Neural progenitor cell (in vitro differentiated cells): ENCODE results near the gene GBX2. TPM values are rescaled to one million over a fixed set of nuclear protein-coding genes. Genes with fewer than 3 reads are reported as not detected.
A peak's percentile ranks its signal among the peaks of the same experiment; 100 is the strongest.

ENCODE experiments used
- DNase-seq: peaks from one replicate; pipeline ENCODE4 v3.0.0-alpha.2; 2016; ENCODE audit warnings: low spot score
- H2AFZ ChIP-seq: fragments of 200-600 bp; sonication (generic); replicated peaks from 2 replicates; pipeline ENCODE4 v1.6.1; 2016; ENCODE audit warnings: antibody characterized with exemption
- H3F3A ChIP-seq: fragments of 200-600 bp; sonication (generic); 2 replicates; pipeline ENCODE4 v1.6.1; 2016; ENCODE audit warnings: antibody characterized with exemption, low read depth
- H3K27ac ChIP-seq: fragments of 200-600 bp; sonication (generic); 2 replicates; pipeline ENCODE4 v1.5.1; 2016; ENCODE audit warnings: mild to moderate bottlenecking
- H3K27me3 ChIP-seq: fragments of 200-600 bp; sonication (generic); 2 replicates; pipeline ENCODE4 v1.6.1; 2016; ENCODE audit warnings: mild to moderate bottlenecking, moderate library complexity
- H3K36me3 ChIP-seq: fragments of 200-600 bp; sonication (generic); 2 replicates; pipeline ENCODE4 v1.5.1; 2016
- H3K4me1 ChIP-seq: fragments of 200-600 bp; sonication (generic); 2 replicates; pipeline ENCODE4 v1.6.1; 2016; ENCODE audit warnings: mixed run types
- H3K4me2 ChIP-seq: fragments of 200-600 bp; sonication (generic); 2 replicates; pipeline ENCODE4 v1.6.1; 2016
- H3K4me3 ChIP-seq: fragments of 200-600 bp; sonication (generic); 2 replicates; pipeline ENCODE4 v1.5.1; 2016
- H3K79me2 ChIP-seq: fragments of 200-600 bp; sonication (generic); 2 replicates; pipeline ENCODE4 v1.6.1; 2016; ENCODE audit warnings: low read depth
- H3K9ac ChIP-seq: fragments of 200-600 bp; sonication (generic); 2 replicates; pipeline ENCODE4 v1.6.1; 2016
- H3K9me3 ChIP-seq: fragments of 200-600 bp; sonication (generic); 2 replicates; pipeline ENCODE4 v1.5.1; 2016; ENCODE audit warnings: low read depth
- H4K20me1 ChIP-seq: fragments of 200-600 bp; sonication (generic); 2 replicates; pipeline ENCODE4 v1.6.1; 2016; ENCODE audit warnings: low read depth
- H3K27ac Mint-ChIP-seq: 3 replicates; pipeline ENCODE4 v1.8.0; 2021; ENCODE audit warnings: mixed read lengths
- H3K27me3 Mint-ChIP-seq: 2 replicates; pipeline ENCODE4 v1.8.0; 2022; ENCODE audit warnings: low read depth, mild to moderate bottlenecking, inconsistent platforms, moderate library complexity, mixed read lengths; ENCODE audit not compliant: insufficient read depth
- H3K36me3 Mint-ChIP-seq: 3 replicates; pipeline ENCODE4 v1.8.0; 2021; ENCODE audit warnings: mixed read lengths
- H3K4me1 Mint-ChIP-seq: 3 replicates; pipeline ENCODE4 v1.8.0; 2021; ENCODE audit warnings: mixed read lengths
- H3K4me3 Mint-ChIP-seq: 3 replicates; pipeline ENCODE4 v1.8.0; 2021; ENCODE audit warnings: mild to moderate bottlenecking, moderate library complexity, mixed read lengths
- H3K9me3 Mint-ChIP-seq: 3 replicates; pipeline ENCODE4 v1.8.0; 2020; ENCODE audit warnings: mixed read lengths
- EZH2 ChIP-seq: fragments of 200-600 bp; sonication (generic); IDR thresholded peaks from 2 replicates; pipeline ENCODE4 v1.6.1; 2017; ENCODE audit warnings: antibody characterized with exemption, mild to moderate bottlenecking, moderate library complexity
- EZH2phosphoT487 ChIP-seq: fragments of 200-600 bp; sonication (generic); IDR thresholded peaks from 2 replicates; pipeline ENCODE4 v1.6.1; 2017; ENCODE audit warnings: antibody characterized with exemption
- total RNA-seq: library from RNA; depleted of rRNA; stranded (reverse); fragments of >200 nt; gene quantifications from 2 replicates; pipeline ENCODE4 v1.2.3, GENCODE V29; 2015; ENCODE audit warnings: low replicate concordance
- TF ChIP-seq, protein P1 (sequence below): fragments of 200-600 bp; sonication (generic); IDR thresholded peaks from 2 replicates; pipeline ENCODE4 v1.5.1; 2017; ENCODE audit warnings: antibody characterized with exemption, mild to moderate bottlenecking

GBX2 gene
- total RNA-seq, 1 donor from 2014 or later, result not detected

DNA sequence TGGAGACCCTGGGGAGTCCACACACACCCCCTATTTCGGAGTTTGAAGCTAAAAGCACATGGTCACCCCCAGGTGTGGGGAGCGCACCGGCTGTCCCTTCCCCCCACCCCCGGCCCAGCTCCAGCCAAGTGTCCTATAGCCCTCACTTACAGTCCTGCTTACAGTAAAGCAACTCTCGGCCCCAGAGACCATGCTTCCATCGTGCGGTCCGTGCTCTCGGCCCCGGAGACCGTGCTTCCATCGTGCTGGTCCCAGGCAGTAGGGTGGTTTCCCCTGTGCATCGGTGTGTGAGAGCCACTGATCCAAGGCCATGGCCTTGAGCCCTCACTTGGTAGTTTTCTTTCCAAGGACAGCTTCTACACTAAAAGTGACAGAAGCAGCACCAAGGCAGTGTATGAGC, 48.7 kb downstream of the GBX2 start:
- H3K9me3 Mint-ChIP-seq, result no peaks in the 10 kb centered on the region
- peaks cover 9% of the 10 kb centered on the region for H3F3A ChIP-seq
- no peaks in the 10 kb centered on the region for H3K36me3 ChIP-seq
- H3K9ac ChIP-seq, result no peak overlapping the region
- H3K9me3 ChIP-seq, result no peaks in the 10 kb centered on the region
- H3K4me2 ChIP-seq, result no peak overlapping the region
- H3K79me2 ChIP-seq, result no peaks in the 10 kb centered on the region
- no peak for DNase-seq
- no peak overlapping the region for H3K4me3 Mint-ChIP-seq
- no peak overlapping the region for H3K27ac ChIP-seq
- no peak overlapping the region for H3K4me3 ChIP-seq
- peaks cover 54% of the 10 kb centered on the region for H3K4me1 Mint-ChIP-seq
- H3K36me3 Mint-ChIP-seq, result peaks cover 26% of the 10 kb centered on the region
- no peak overlapping the region for H3K27ac Mint-ChIP-seq
- TF ChIP-seq, protein P1, sequence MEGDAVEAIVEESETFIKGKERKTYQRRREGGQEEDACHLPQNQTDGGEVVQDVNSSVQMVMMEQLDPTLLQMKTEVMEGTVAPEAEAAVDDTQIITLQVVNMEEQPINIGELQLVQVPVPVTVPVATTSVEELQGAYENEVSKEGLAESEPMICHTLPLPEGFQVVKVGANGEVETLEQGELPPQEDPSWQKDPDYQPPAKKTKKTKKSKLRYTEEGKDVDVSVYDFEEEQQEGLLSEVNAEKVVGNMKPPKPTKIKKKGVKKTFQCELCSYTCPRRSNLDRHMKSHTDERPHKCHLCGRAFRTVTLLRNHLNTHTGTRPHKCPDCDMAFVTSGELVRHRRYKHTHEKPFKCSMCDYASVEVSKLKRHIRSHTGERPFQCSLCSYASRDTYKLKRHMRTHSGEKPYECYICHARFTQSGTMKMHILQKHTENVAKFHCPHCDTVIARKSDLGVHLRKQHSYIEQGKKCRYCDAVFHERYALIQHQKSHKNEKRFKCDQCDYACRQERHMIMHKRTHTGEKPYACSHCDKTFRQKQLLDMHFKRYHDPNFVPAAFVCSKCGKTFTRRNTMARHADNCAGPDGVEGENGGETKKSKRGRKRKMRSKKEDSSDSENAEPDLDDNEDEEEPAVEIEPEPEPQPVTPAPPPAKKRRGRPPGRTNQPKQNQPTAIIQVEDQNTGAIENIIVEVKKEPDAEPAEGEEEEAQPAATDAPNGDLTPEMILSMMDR, result no peak
- TF ChIP-seq EZH2phosphoT487 (no peak), EZH2 (no peak)
- peaks cover 62% of the 10 kb centered on the region for H4K20me1 ChIP-seq
- H3K4me1 ChIP-seq, result peaks cover 9% of the 10 kb centered on the region
- no peak overlapping the region for H2AFZ ChIP-seq
- H3K27me3 ChIP-seq, result peaks cover 41% of the 10 kb centered on the region
- peaks cover 11% of the 10 kb centered on the region for H3K27me3 Mint-ChIP-seq

DNA sequence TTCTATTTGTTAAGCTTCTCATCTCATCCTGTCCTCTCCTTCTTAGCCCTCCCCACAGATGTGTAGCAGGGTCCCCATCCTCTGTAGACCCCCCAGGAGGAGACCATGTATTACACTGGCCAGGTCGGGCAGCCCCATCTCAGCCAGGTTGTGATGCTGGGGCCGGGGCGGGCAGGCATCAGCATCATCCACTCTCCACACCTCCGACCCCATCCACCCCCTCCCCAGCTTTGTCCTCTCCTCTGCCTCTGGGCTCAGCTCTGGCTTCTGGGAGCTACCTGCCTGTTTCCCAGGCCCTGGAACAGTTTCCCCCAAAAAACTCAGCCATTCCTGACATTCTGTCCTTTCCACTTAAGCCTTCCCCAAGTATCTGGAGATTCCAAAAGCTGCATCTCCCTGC, 49.2 kb downstream of the GBX2 start:
- Histone ChIP-seq H3K9ac (no peak overlapping the region), H3K9me3 (no peaks in the 10 kb centered on the region), H3K27me3 (peaks cover 41% of the 10 kb centered on the region), H2AFZ (no peak overlapping the region), H3F3A (peaks cover 9% of the 10 kb centered on the region), H3K4me2 (no peak overlapping the region), H3K79me2 (no peaks in the 10 kb centered on the region), H3K27ac (no peak overlapping the region), H4K20me1 (peaks cover 67% of the 10 kb centered on the region), H3K36me3 (no peaks in the 10 kb centered on the region), H3K4me3 (no peak overlapping the region), H3K4me1 (peaks cover 9% of the 10 kb centered on the region)
- peak overlapping the region; percentile 57 for H3K27ac Mint-ChIP-seq
- TF ChIP-seq EZH2, result no peak
- TF ChIP-seq EZH2phosphoT487, result no peak
- TF ChIP-seq, protein P1, result no peak
- peaks cover 24% of the 10 kb centered on the region for H3K36me3 Mint-ChIP-seq
- H3K27me3 Mint-ChIP-seq, result peaks cover 11% of the 10 kb centered on the region
- no peak for DNase-seq
- no peak overlapping the region for H3K4me3 Mint-ChIP-seq
- H3K9me3 Mint-ChIP-seq, result no peaks in the 10 kb centered on the region
- peaks cover 54% of the 10 kb centered on the region for H3K4me1 Mint-ChIP-seq

DNA sequence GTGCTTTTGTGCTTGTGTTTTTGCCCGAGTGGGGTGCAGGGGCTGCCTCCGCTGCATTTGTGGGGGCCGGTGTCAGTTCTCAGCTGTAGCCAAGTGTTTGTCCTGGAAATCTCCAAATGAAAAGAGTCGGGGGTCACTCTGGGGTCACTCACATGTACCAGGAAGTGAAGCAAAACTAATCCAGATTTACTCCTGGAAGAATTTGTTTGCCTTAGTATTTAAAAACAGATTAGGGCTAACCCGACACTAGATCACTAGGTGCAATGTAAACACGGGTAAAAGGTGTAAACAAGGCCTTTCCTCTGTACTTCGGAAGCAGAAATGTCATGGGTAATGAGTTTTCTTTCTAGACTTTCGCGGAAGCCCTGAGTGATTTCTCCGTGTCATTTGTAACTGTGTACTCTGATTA, 50.3 kb downstream of the GBX2 start:
- Histone ChIP-seq H3K27me3 (peaks cover 41% of the 10 kb centered on the region), H3K27ac (no peak overlapping the region), H3K9ac (no peak overlapping the region), H3K79me2 (no peaks in the 10 kb centered on the region), H4K20me1 (peaks cover 67% of the 10 kb centered on the region), H2AFZ (no peak overlapping the region), H3K4me3 (no peak overlapping the region), H3K4me2 (peak overlapping the region; percentile 36), H3K9me3 (no peaks in the 10 kb centered on the region), H3F3A (peaks cover 9% of the 10 kb centered on the region), H3K36me3 (no peaks in the 10 kb centered on the region), H3K4me1 (peaks cover 9% of the 10 kb centered on the region)
- H3K4me3 Mint-ChIP-seq, result no peak overlapping the region
- no peak overlapping the region for H3K27ac Mint-ChIP-seq
- TF ChIP-seq, protein P1, result no peak
- peak; percentile 52 for TF ChIP-seq EZH2phosphoT487
- no peak for TF ChIP-seq EZH2
- no peaks in the 10 kb centered on the region for H3K9me3 Mint-ChIP-seq
- H3K4me1 Mint-ChIP-seq, result peaks cover 56% of the 10 kb centered on the region
- H3K27me3 Mint-ChIP-seq, result peaks cover 12% of the 10 kb centered on the region
- DNase-seq, result peak; percentile 53
- peaks cover 22% of the 10 kb centered on the region for H3K36me3 Mint-ChIP-seq
